GM21528 (cell line): ENCODE measurements around the gene LAMA3.

Source experiments
- ATAC-seq: cut with Tn5 transposase; IDR thresholded peaks from one replicate; pipeline ENCODE4 v1.9.1; 2021; ENCODE audit warnings: mild to moderate bottlenecking, moderate library complexity; ENCODE audit not compliant: unreplicated experiment, low FRiP score

The LAMA3 gene

DNA sequence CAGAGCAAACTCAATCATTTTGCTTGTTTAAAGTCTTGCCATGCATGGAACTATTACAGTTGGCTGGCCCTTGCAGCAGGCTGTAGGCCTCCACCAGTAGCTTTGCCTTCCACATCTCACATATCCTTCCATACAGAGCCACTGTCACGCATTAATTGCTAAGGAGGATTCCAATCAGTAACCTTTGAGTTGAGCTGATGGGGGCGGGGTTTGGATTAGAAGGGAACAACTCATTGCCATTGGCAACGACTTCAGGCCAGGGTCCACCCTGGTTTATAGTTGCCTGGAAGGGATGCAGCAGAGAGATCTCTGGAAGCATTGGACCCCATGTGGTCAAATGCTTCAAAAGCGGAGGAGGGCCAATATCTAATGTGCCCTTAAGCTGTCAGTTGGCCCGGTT, 262.0 kb downstream of the LAMA3 start:
- ATAC-seq: no peak

DNA sequence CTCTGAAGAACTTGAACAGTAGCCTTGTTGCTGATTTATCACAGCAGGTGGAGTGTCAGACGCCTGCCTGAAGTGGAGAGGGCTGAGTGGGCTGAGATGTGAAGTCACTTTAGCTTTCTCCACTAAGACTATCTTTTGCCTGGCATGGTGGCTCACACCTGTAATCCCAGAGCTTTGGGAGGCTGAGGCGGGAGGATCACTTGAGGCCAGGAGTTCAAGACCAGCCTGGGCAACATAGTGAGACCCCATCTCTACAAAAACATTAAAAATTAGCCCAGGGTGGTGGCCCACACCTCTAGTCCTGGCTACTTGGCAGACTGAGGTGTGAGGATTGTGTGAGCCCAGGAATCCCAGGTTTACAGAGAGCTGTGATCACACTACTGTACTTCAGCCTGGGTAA, 264.7 kb downstream of the LAMA3 start:
- no peak for ATAC-seq

DNA sequence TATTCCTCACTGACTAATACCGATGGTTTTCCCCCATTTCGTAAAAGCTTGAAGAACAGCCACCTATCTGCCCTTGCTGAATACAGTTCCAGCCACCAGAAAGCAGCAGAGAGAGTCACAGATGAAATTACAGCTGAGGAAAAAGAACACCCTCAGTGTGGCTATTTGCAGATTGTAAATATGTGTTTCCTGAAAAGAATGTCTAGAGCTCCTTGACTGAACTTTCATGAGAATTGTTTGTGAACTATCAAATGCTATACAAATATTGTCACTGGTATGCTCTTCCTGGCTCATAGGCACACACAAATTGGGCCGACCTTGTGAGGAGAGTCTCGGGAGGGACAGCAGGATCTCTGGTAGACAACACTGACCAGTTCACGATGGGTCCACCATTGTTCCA, 267.2 kb downstream of the LAMA3 start:
- no peak for ATAC-seq

DNA sequence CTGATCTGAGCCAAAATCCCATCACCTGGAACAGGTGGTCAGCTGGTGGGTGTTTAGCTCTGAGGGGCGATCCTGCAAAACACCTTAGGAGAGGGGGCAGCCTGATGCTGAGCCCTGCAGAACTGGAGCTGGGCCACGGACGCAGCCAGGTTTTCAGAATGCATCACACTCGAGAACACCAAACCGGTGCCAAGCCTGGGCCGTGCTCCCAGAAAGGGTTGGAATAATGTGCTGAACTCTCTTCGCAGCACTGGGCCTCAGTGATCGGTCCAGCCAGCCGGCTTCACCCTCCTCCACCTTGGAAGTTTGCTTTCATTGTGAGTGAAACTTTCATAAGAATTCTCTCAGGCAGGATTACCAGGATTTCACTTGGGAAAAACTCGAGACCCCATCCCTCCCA, 268.8 kb downstream of the LAMA3 start:
- no peak for ATAC-seq

DNA sequence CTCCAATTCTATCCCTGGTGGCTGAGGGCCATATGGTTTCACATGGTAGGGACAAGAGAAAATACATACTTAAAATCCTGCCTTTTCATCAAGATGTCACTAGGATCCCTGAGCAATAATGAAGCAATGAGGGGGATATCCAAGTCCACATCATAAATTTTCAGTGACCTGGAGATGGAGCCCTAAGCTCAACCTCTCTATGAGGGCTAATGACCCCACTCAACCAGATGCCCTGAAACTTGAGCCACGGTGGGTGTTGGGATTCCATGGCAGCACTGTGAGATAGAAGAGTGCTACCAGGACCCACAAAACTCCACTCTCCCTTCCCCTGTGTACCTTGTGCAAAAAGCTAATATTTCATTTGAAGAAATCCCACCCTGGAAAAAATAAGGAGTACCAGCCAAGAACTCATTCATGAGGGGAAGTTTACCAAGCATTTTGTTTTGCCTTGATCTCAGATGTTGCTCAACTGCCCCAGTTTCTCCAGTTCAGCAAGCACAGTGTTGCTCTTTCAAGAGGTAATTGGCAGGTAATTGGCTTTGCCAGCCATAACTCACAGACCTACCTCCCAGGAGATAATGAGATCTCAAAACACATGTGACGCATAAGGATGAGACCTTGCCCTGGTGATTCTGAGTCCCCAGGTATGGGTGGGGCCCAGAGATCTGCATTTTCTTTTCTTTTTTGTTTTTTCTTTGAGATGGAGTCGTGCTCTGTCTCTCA, 274.4 kb downstream of the LAMA3 start:
- no peak for ATAC-seq

DNA sequence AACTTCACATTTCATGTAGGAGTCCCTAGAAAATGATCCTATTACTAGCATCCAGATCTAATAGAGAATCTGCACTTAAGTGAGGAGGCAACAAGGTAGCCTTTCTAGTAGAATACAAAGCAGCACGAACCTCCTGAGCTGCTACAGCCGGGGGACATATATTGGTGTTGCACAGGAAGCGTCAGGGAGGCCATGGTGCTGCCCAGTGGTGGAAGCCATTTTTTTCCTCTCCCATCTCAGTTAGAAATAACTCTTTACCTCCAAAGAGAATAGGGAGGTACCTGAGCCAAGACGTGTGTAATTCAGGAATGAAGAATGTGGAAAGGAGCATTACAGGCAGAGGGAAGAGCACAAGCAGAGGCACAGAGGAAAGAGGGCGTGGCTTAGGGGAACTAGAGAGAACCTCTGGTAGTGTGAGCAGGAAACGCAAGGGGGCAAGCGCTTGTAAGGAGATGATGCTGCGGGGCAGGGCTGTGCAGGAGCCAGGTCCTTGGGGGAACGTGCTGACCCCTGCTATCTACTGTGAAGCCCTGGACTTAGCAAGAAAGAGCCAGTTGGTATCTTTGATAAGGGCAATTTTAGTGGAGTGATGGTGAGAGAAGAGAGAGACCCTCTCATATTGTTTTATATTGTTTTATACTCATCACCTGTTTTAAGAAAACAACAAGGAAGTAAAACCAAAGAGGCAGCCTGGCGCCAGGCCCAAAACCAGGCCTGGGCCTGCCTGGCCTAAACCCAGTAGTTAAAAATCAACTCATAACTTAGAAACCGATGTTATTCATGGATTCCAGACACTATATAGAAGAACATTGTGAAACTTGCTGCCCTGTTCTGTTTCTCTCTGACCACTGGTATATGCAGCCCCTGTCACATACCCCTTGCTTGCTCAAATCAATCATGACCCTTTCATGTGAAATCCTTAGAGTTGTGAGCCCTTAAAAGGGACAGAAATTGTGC, 275.3 kb downstream of the LAMA3 start:
- ATAC-seq: no peak

DNA sequence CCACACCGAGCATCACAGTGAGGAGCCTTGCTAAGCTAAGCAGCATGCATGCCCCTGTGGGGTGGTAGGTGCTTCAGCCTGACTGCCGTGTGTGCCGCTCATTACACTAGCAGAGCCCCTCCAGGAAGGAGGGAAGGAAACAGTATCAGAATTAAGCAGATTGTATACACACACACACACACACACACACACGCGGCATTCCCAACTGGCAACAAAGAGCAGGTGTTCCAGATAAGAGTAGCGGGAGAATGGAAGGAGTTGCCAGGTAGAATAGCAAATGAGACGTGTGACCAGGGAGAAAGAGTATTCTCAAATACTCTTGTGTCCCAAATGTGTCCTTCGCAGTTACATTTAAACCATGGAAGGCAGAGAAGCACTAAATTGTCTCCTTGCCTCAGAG, 277.7 kb downstream of the LAMA3 start:
- ATAC-seq: no peak

DNA sequence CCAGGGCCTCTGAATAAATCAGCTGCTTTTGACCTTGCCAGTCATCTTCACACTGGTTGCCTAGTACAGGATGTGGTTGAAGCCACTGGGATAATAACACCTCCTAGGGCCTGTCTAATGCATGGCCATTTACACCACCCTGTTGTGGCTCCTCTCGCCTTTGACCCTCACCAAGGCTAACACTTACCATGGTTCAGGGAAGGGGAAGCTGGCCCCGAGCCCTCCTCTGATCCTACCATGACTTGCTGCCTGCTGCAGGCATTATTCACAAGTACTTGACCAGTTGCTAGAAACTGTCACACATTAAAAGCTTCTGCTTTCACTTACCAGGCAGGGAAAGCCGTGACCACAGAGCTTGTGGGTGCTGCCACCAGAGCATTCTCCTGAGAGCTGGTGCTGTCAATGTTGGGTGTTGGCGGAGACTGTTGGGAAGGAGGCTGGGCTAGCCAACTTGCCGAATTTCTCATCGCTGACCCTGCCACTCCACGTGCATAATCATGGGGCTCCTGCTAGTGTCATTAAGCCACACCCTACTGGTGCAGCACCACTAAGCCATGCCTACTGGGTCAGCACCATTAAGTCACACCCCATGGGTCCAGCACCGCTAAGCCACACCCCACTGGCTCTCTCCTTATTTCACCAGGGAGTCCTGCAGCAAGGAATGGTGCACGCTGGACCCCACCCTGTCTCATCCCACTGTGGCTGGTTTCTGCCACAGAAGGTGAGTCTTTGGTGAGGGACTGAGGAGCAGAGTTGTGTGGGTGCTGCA, 278.3 kb downstream of the LAMA3 start:
- no peak for ATAC-seq

DNA sequence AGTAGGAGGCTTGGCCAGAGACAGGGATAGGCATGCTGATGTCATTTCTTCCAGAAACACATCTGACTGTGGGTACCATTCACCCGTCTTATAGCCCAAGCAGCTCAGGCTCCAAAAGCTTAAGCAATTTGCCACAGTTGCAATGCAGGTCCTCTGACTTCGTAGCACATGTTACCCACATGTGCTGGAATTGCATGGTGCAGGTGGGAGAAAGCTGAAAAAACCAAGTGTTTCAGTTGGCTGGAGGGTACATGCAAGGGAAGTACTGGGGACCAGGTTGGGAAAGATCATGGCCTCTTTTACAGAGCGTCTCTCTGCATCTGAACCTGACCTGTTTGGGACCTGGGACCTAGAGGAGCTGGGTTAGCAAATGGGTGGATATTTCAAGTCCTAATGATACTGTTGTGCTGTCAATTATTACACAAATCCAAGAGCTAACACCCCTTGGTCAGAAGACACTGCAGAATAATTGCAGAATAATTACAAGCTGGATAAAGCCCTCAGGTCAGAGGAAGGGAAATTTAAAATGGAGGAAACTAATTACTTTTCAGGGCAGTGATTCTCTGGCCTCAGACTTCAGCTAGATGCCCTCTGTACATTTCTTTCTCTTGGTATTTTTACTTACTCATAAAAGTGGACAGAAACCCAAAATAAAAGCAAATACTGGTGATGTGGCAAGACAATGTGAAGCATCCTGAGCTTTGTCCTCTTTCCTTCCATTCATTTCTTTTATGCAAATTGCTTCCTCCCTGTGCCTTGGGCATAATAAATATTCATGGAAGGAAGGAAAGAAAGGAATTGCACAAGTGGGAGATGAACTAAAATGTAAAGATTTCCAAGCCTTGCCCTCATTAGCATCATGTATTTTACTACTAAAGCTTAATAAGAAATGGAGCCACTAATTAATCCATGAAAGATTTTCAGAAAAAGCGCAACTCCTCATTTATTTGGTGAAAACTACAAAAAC, 279.7 kb downstream of the LAMA3 start:
- ATAC-seq: no peak

DNA sequence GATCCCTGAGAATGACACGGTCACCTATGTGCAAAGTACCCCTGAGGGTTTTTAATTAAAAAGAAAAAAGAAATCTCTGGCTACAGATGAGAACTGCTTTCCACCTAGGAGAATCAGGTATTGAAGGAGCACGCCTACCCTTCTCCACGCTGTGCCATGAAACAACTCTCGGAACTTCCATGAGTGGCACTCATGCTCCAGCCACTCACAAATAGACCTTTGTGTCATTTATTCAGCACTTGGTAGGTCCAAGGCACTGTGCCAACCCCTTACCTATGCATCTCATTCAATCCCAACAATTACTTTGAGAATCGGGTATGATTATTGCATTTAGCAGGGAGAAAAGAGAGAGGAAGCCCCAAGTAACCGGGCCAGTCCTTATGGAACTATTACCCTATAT, 280.4 kb downstream of the LAMA3 start:
- no peak for ATAC-seq

DNA sequence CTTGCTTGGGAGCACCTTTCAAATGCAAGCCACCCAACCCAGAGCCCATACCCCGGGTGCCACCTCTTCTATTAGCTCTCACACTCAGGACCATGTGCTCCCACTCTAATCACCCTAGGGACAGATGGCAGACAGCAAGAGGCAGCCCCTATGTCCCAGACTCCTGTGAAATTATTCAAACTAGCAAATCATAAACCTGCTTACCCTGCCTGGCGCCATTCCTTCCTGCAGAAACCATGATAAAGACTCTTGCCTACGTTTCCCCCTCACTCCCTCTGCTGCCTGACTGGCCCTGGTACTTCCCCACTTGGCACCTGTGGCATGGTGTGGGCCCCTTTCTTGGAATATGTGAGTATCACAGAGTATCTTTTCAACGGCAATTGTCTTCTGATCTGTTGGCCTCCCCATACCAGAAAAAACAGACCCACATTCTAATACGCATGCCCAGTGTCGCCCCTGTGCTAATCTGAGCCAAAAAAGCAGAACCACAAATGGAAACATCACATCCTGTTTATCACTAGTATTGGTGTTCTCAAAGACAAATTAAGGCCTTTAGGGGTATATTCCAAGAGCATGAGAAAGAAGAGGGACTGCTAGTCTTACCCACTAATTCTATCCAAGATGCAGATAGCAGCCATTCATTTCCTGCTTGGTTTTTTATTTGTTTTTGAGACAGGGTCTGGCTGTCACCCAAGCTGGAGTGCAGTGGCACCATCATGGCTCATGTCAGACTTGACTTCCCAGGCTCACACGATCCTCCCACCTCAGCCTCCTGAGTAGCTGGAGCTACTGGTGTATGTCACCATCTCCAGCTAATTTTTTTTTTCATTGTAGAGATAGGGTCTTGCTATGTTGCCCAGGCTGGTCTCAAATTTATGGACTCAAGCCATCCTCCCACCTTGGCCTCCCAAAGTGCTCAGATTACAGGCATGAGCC, 281.2 kb downstream of the LAMA3 start:
- ATAC-seq: no peak

DNA sequence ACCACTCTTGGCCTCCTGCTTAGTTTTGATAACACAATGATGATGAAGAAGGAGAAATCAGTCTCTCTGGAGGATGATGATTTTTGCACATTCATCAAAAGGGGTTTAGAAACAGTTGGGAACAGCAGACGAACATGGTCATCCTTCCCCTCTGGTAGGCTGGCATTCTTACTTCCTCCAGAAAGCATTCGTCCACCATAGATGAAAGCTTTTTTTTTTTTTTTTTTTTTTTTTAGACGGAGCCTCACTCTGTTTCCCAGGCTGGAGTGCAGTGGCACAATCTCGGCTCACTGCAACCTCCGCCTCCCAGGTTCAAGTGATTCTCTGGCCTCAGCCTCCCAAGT, 281.8 kb downstream of the LAMA3 start:
- ATAC-seq: no peak

DNA sequence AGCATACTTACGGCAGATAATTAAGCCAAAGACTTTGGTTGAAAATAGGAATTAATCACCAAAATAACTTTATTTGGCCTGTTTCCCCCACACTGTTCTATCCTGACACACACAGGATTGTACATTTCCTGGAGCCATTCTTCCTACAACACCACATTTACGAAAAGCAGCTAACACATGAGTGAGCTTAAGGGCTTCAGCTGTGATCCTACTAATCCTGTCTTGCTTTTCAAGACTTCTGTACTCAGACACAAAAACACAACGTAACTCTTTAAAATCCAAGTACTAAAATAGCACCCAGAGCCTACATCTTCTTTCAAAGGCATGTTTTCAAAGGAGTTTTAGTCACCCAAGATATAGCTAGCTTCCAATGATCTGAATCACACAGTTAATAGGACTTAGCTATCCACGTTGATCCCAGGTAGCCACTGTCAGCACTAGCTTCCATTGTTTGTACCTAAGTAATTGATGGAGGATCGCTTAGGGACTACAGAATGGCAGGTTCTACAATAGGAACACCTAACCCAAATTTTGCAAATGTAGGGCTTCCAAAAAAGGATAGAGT, 282.5 kb downstream of the LAMA3 start:
- ATAC-seq: no peak

DNA sequence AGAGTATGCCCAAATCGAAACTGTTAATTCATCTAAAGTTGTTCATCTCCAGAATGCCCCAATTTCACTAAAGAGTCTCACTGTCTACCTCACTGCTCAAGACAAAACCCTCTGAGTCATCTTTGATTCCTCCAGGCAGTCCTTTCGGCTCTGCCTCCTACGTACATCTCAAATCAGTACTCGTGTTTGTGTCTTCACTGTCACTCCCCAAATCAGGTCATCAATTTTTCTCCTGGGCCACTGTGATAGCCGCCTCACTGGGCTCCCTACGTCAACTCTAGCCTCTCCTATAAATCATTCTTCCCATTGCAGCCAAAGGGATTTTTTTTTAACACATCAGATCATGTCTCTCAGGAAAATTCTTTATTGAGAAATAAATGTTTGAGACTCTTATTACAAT, 283.2 kb downstream of the LAMA3 start:
- no peak for ATAC-seq

DNA sequence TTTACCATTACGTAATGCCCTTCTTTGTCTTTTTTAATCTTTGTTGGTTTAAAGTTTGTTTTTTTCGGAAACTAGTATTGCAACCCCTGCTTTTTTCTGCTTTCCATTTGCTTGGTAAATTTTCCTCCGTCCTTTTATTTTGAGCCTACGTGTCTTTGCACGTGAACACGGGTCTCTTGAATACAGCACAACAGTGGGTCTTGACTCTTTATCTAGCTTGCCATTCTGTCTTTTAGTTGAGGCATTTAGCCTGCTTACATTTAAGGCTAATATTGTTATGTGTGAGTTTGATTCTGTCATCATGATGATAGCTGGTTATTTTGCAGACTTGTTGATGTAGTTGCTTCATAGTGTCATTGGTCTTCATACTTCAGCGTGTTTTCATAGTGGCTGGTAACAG, 287.9 kb downstream of the LAMA3 start:
- ATAC-seq: no peak

DNA sequence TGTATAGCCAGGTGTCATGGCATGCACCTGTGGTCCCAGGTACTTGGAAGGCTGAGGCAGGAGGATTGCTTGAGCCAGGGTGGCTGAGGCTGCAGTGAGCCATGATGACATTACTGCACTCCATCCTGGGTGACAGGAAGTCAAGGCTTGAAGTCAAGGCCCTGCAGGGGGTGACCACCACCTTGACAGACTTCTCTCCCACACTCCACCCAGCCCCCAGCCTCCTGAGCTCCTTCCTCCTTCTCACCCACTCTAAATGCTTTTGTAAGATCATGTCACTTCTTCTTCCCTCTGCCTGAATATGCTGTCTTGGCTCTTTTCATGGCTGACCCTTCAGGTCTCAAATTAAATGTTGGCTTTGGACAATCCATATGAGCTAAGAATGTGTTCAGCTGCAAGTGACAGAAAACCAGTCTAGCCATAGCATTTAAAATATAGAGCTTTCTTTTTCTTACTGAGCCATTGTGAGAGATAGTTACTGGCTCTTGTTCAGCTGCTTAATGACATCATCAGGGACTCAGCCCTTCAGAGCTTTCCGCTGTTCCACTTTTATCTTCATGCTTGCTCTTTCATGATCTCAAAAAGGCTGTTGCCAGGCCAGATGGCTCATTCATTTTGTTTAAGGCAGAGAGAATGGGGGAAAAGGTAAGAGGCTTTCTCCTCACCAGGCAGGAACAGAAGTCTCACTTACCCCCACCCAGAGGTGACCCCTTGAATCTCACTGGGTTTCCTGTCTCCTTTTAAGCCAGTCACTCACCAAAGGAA, 288.6 kb downstream of the LAMA3 start:
- no peak for ATAC-seq

DNA sequence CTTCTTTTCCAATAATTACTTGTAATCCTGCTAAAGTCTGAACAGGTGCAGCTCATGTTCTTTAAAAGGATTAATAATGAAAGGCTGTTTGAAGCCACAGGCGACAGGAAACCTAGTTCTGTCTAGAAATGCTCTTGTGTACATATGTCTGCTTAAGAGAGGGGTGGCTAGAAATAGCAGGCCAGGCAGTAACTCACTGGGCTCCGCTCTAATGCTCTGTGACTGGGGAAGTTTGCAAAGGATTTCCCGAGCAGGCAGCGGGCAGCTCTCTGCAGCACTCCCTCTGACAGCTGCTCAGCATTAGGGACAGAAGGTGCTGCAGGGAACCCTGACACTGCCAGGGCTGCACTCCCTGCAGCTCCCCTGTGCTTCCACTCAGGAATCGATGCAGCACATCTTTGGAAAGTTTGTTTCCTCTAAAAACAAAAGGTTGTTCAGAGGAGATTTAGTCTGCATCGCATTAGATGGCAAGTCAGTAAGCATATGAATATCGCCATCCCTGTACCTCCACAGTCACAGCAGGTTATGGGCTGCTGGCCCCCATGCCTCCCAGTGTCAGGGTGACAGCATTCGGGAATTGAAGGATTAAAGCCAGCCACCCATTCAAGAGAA, 292.2 kb downstream of the LAMA3 start:
- ATAC-seq: peak; percentile 79
